Measurements from ENCODE around the gene LMOD1. TPM values are rescaled to one million over a fixed set of nuclear protein-coding genes. Genes with fewer than 3 reads are reported as not detected.

The LMOD1 gene
- total and polyA plus RNA-seq, 12 donors: 1.3 to 171 (median 76.1) TPM

GRCh38 chr1:201893431-201893830 lies 52.9 kb downstream of the LMOD1 start:
- no peak for TF ChIP-seq CTCF (IDR thresholded peaks at IDR 0.05)
- no peak for TF ChIP-seq POLR2A (IDR thresholded peaks at IDR 0.05)
- Histone ChIP-seq H3K4me1 (replicated peaks in 1 of 2) (peaks cover 8 to 15% of the 10 kb centered on the region in 2 donors), H3K36me3 (replicated peaks in 1 of 2) (peaks cover 0 to 8% of the 10 kb centered on the region in 2 donors), H3K9me3 (replicated peaks in 1 of 3) (no peaks in the 10 kb centered on the region), H3K4me3 (no peak overlapping the region), H3K27ac (peak overlapping the region in 1 of 5 donors; percentile 47), H3K27me3 (no peaks in the 10 kb centered on the region)
- intact Hi-C loops (cut with DNase I): loop anchor here (10.0 kb wide), 1 partner anchor 231 kb away; the partner anchor contains the start of gene GPR37L1 (in 2 of the 2)
- 48 to 74% (median 58%) methylated on average over 1 to 3 of the region's 3 CpGs for WGBS, 4 donors
- DNase-seq: no peak

- intact Hi-C loops (cut with DNase I): loop anchor here (10.0 kb wide), 1 partner anchor 233 kb away; the partner anchor contains the start of gene GPR37L1 (in 2 of the 2)
- peak overlapping the region in 1 of 5 donors; percentile 4 for H3K27ac ChIP-seq
- no peaks in the 10 kb centered on the region for H3K9me3 ChIP-seq (replicated peaks in 1 of 3)
- DNase-seq: no peak
- WGBS, 4 donors: 90 to 93% (median 91%) methylated on average over 4 to 6 of the region's 6 CpGs
- no peaks in the 10 kb centered on the region for H3K27me3 ChIP-seq
- TF ChIP-seq POLR2A (IDR thresholded peaks at IDR 0.05) (no peak), CTCF (IDR thresholded peaks at IDR 0.05) (no peak)
- no peaks in the 10 kb centered on the region for H3K36me3 ChIP-seq (replicated peaks in 1 of 2)
- no peak overlapping the region for H3K4me3 ChIP-seq
- H3K4me1 ChIP-seq (replicated peaks in 1 of 2): peaks cover 15 to 27% of the 10 kb centered on the region in 2 donors
Measured at GRCh38 chr1:201892211-201892610, 54.1 kb downstream of the LMOD1 start.

- Histone ChIP-seq H3K9me3 (replicated peaks in 1 of 3) (no peaks in the 10 kb centered on the region), H3K27ac (peak overlapping the region in 1 of 5 donors; percentile 31), H3K4me1 (replicated peaks in 1 of 2) (peaks cover 15 to 32% of the 10 kb centered on the region in 2 donors), H3K27me3 (no peaks in the 10 kb centered on the region), H3K36me3 (replicated peaks in 1 of 2) (no peaks in the 10 kb centered on the region), H3K4me3 (no peak overlapping the region)
- intact Hi-C loops (cut with DNase I): loop anchor here (10.0 kb wide), 1 partner anchor 233 kb away; the partner anchor contains the start of gene GPR37L1 (in 2 of the 2)
- no peak for TF ChIP-seq CTCF (IDR thresholded peaks at IDR 0.05)
- no peak for TF ChIP-seq POLR2A (IDR thresholded peaks at IDR 0.05)
- DNase-seq: no peak
- 83 to 91% (median 89%) methylated on average over 5 of the region's 5 CpGs for WGBS, 4 donors
Measured at GRCh38 chr1:201891451-201892045, 54.8 kb downstream of the LMOD1 start.

- H3K9me3 ChIP-seq (replicated peaks in 1 of 3): no peaks in the 10 kb centered on the region
- no peak overlapping the region for H3K4me3 ChIP-seq
- H3K4me1 ChIP-seq (replicated peaks in 1 of 2): peaks cover 17 to 38% of the 10 kb centered on the region in 2 donors
- no peak for DNase-seq
- intact Hi-C loops (cut with DNase I): loop anchor here (10.0 kb wide), 1 partner anchor 234 kb away; the partner anchor contains the start of gene GPR37L1 (in 2 of the 2)
- WGBS, 4 donors: 73 to 87% (median 80%) methylated on average over 2 to 3 of the region's 3 CpGs
- H3K27me3 ChIP-seq: no peaks in the 10 kb centered on the region
- TF ChIP-seq POLR2A (IDR thresholded peaks at IDR 0.05) (no peak), CTCF (IDR thresholded peaks at IDR 0.05) (no peak)
- H3K36me3 ChIP-seq (replicated peaks in 1 of 2): no peaks in the 10 kb centered on the region
- peak overlapping the region in 1 of 5 donors; percentile 31 for H3K27ac ChIP-seq
Measured at GRCh38 chr1:201890806-201891450, 55.4 kb downstream of the LMOD1 start.

All from adrenal gland (tissue), 12 donors.